Neural crest cell (in vitro differentiated cells): ENCODE results near the gene MLC1. TPM values are rescaled to one million over a fixed set of nuclear protein-coding genes. Genes with fewer than 3 reads are reported as not detected.
"Not testable (repeated sequence)": the region's sequence is repeated elsewhere in the genome, so short reads cannot be mapped to it uniquely, and the experiment has no call there.

Experiments
- DNase-seq: peaks from one replicate; pipeline ENCODE4 v3.0.0; 2021; ENCODE audit warnings: low read depth, mixed read lengths, low spot score
- H3K27ac Mint-ChIP-seq: one replicate; pipeline ENCODE4 v1.8.0; 2021; ENCODE audit warnings: mild to moderate bottlenecking, mixed read lengths; ENCODE audit not compliant: unreplicated experiment
- H3K27me3 Mint-ChIP-seq: 2 replicates; pipeline ENCODE4 v1.8.0; 2021; ENCODE audit warnings: low read depth, mild to moderate bottlenecking, mixed read lengths
- H3K36me3 Mint-ChIP-seq: 2 replicates; pipeline ENCODE4 v1.8.0; 2021; ENCODE audit warnings: low read depth, mild to moderate bottlenecking, mixed read lengths
- H3K4me1 Mint-ChIP-seq: 2 replicates; pipeline ENCODE4 v1.8.0; 2021; ENCODE audit warnings: mixed read lengths
- H3K4me3 Mint-ChIP-seq: one replicate; pipeline ENCODE4 v1.8.0; 2021; ENCODE audit warnings: mild to moderate bottlenecking, mixed read lengths
- H3K9me3 Mint-ChIP-seq: 2 replicates; pipeline ENCODE4 v1.8.0; 2021; ENCODE audit warnings: mixed read lengths
- total RNA-seq: library from RNA; stranded (reverse); gene quantifications from 2 replicates; pipeline ENCODE4 v1.2.1, GENCODE V29; 2021
- TF ChIP-seq, protein P1 (sequence below): fragments of 200-600 bp; sonication (generic); conservative IDR thresholded peaks from 2 replicates; pipeline ENCODE4 v1.5.0; 2021; ENCODE audit warnings: antibody characterized with exemption, mild to moderate bottlenecking

Gene MLC1
- total RNA-seq, 1 donor from 2014 or later, result 3.3 TPM

- Mint-ChIP-seq H3K27ac (no peak within 1 kb of the TSS), H3K27me3 (no peaks in the 10 kb centered on the region)
- DNase-seq, result no peak
Observed at GRCh38 chr22:50089682-50090411, 4.6 kb upstream of the MLC1 start, which contains the start of gene MOV10L1. Gene MOV10L1 (plus strand): TSS chr22:50090006. CDS start chr22:50090089, 83 bp downstream.

GRCh38 chr22:50089231-50089630 is 4.0 kb upstream of the MLC1 start:
- no peaks in the 10 kb centered on the region for H3K27me3 Mint-ChIP-seq
- H3K4me3 Mint-ChIP-seq, result no peak overlapping the region
- TF ChIP-seq, protein P1, sequence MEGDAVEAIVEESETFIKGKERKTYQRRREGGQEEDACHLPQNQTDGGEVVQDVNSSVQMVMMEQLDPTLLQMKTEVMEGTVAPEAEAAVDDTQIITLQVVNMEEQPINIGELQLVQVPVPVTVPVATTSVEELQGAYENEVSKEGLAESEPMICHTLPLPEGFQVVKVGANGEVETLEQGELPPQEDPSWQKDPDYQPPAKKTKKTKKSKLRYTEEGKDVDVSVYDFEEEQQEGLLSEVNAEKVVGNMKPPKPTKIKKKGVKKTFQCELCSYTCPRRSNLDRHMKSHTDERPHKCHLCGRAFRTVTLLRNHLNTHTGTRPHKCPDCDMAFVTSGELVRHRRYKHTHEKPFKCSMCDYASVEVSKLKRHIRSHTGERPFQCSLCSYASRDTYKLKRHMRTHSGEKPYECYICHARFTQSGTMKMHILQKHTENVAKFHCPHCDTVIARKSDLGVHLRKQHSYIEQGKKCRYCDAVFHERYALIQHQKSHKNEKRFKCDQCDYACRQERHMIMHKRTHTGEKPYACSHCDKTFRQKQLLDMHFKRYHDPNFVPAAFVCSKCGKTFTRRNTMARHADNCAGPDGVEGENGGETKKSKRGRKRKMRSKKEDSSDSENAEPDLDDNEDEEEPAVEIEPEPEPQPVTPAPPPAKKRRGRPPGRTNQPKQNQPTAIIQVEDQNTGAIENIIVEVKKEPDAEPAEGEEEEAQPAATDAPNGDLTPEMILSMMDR, result no peak
- H3K36me3 Mint-ChIP-seq, result peaks cover 2% of the 10 kb centered on the region
- peaks cover 13% of the 10 kb centered on the region for H3K4me1 Mint-ChIP-seq
- DNase-seq, result no peak
- peaks cover 4% of the 10 kb centered on the region for H3K9me3 Mint-ChIP-seq
- no peak overlapping the region for H3K27ac Mint-ChIP-seq

More at GRCh38 chr22:50089682-50090411, 4.6 kb upstream of the MLC1 start, which contains the start of gene MOV10L1:
- TF ChIP-seq, protein P1, result no peak
- Mint-ChIP-seq H3K9me3 (peaks cover 4% of the 10 kb centered on the region), H3K36me3 (peaks cover 2% of the 10 kb centered on the region), H3K4me3 (no peak within 1 kb of the TSS), H3K4me1 (peaks cover 9% of the 10 kb centered on the region)

DNA sequence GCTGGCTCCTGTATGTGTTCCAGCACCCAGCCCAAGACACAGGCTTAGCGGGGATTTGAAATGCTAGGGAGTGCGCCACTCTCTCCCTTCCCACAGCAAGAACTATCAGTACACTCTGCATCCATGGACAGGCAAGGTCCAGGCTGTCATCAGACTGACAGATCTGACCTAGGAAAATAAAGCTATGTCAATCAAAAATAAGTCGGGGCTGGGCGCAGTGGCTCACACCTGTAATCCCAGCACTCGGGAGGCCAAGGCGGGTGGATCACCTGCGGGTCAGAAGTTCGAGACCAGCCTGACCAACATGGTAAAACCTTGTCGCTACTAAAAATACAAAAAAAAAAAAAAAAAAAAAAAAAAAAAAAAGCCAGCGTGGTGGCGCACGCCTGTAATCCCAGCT is 2.9 kb upstream of the MLC1 start:
- no peaks in the 10 kb centered on the region for H3K27me3 Mint-ChIP-seq
- no peak overlapping the region for H3K27ac Mint-ChIP-seq
- TF ChIP-seq, protein P1, result no peak
- peaks cover 2% of the 10 kb centered on the region for H3K36me3 Mint-ChIP-seq
- H3K4me1 Mint-ChIP-seq, result peaks cover 16% of the 10 kb centered on the region
- H3K4me3 Mint-ChIP-seq, result no peak overlapping the region
- peaks cover 4% of the 10 kb centered on the region for H3K9me3 Mint-ChIP-seq
- DNase-seq, result no peak

DNA sequence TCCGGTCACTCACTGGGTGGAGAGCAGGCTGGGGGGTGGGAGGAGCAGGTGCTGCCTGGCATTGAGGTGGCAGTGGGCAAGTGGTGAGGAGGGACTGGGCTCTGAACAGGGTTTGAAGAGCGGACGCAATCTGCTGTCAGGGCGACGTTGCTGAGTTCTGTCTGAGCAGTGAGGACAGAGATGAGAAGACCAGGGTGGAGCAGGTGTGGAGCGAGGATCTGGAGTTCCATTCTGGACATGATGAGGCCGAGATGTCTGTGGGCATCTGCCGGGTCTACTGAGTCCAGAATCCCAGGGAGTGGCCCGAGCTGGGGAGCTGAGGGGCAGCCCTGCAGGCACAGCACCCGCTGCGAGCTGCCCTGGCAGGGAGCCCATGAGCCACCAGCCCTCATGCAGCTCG is 2.4 kb upstream of the MLC1 start:
- Mint-ChIP-seq H3K4me1 (peaks cover 20% of the 10 kb centered on the region), H3K9me3 (peaks cover 4% of the 10 kb centered on the region), H3K4me3 (no peak overlapping the region), H3K27me3 (no peaks in the 10 kb centered on the region), H3K36me3 (peaks cover 2% of the 10 kb centered on the region), H3K27ac (peak overlapping the region; percentile 84)
- DNase-seq, result no peak
- TF ChIP-seq, protein P1, result no peak

DNA sequence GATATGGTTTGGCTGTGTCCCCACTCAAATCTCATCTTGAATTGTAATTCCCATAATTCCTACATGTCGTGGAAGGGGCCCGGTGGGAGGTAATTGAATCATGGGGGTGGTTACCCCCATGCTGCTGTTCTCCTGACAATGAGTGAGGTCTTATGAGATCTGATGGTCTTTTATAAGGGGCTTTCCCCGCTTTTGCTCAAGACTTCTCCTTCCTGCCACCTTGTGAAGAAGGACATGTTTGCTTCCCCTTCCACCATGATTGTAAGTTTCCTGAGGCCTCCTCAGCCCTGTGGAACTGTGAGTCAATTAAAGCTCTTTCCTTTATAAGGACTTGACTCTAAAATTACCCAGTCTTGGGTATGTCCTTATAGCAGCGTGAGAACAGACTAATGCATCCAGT is 1.7 kb upstream of the MLC1 start:
- H3K27me3 Mint-ChIP-seq, H3K4me3 Mint-ChIP-seq, DNase-seq, H3K27ac Mint-ChIP-seq, H3K9me3 Mint-ChIP-seq, H3K36me3 Mint-ChIP-seq: not testable (repeated sequence)
- peaks cover 20% of the 10 kb centered on the region for H3K4me1 Mint-ChIP-seq

DNA sequence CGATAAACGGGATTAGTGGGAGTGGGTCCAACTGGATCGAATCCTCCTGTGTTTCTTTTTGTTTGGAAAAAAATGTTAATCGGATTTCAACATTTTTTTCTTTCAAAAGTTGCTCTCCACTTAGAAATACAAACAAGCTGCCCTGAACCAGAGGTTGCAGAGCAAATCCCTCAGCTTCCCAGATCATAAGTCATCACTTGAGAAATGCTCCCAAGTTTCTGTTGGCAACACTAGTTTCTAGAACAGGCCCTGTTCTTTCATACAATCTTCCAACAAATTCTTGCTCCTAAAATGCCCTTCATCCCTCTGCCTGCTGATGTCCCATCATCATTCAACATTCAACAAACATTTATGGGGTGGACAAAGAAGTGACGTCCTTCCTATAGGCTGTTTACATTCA is 1.3 kb upstream of the MLC1 start:
- H3K4me1 Mint-ChIP-seq, result peaks cover 20% of the 10 kb centered on the region
- no peak overlapping the region for H3K27ac Mint-ChIP-seq
- no peak for DNase-seq
- peaks cover 2% of the 10 kb centered on the region for H3K36me3 Mint-ChIP-seq
- H3K4me3 Mint-ChIP-seq, result no peak overlapping the region
- peaks cover 4% of the 10 kb centered on the region for H3K9me3 Mint-ChIP-seq
- H3K27me3 Mint-ChIP-seq, result no peaks in the 10 kb centered on the region
- TF ChIP-seq, protein P1, result no peak
